IPS-NIHi7 (cell line): ENCODE results near the gene TEAD3.
"Not testable (repeated sequence)": the region's sequence is repeated elsewhere in the genome, so short reads cannot be mapped to it uniquely, and the experiment has no call there.

ENCODE experiments used
- DNase-seq: peaks from one replicate; pipeline ENCODE4 v3.0.0; 2012; ENCODE audit warnings: mixed read lengths; ENCODE audit errors: extremely low spot score

TEAD3 gene

DNA sequence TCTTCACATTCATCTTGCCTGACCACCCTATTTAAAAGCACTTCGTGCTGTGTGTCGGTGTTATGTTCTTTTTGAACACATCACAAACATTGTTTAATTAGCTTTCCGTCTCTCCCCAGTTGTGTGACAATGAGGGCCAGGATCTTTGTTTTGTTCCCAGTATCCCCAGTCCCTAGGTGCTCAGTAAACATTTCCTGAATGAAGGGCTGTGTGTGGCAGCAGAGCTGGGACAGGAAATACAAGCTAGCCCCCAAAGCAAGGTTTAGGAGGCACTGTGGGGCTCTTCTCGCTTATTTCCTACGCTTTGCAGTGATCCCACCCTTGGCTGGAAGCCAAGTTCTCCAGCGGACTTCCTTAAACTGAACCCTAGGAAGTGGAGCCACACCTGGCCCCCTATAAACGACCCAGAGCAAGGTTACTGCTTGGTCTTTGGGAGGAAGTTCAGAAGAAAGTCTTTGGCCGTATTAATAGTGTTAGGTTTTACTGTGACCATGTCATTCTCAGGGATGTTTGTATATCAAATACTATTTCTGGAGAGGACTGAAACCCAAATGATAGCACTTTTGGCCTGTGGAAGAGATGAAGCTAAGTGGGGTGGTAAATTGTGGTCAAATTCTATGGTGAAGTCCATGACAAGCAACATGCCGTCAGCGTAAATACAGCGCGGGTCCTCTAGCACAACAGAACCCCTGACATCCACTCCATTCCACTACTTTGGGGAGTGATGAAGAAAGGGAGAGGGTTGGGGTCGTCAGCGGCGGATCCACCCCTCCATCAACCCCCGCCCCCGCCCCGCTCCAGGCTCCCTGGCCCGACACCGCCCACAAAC is 45.3 kb downstream of the TEAD3 start:
- no peak for DNase-seq

DNA sequence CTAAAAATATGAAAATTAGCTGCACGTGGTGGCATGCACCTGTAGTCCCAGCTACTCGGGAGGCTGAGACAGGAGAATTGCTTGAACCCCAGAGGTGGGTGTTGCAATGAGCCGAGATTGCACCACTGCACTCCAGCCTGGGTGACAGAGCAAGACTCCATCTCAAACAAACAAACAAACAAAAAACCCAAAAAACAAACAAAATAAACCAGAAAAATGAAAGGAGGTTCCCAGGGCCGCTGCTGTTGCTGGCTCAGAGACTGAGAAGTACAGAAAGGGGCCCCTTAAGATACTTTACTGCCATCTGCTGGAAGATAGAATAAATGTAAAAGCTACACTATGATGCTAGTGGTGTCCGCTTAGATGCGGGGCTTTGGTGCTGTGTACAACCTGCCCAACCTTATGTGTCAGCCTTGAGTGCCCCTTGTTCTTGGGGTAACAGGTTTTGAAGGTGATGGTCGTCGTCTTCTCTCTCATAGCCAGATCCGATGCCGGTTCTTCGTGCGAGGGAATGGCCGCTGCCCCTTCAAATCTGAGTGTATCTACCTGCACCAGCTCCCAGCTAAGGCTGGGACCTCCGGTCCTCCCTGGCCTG is 47.5 kb downstream of the TEAD3 start:
- DNase-seq = peak; percentile 86

DNA sequence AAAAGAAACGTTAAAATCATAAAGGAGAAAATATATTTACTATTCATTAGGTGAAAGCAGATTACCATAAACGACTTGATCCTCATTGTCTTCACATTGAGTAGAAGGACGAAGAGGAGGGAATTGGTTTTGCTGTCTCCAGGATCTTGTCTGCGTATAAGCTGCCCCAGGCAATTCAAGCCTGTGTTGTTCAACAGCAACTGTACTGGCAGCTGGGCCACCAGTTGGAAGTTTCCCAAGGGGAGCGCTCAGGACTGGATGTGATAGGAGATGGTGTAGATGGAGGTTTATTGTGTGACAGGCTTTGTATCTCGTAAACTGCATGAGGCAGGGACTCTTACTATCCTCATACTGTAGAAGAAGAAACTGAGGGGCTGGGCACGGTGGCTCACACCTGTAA is 48.7 kb downstream of the TEAD3 start:
- DNase-seq = no peak

DNA sequence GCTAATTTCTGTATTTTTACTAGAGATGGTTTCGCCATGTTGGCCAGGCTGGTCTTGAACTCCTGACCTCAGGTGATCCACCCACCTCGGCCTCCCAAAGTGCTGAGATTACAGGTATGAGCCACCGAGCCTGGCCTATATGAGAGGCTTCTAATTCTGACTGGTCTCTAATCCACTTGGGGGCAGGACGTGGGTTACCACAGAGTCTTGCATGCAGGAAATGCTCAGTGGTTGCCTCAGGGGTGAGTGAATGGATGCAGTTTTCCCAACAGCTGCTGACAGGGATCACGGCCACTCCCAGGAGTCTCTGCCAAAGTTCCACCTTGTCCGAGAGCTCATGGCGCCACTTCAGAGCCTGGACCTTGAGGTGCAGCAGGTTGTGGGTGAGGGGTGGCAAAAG is 51.2 kb downstream of the TEAD3 start:
- DNase-seq = no peak

DNA sequence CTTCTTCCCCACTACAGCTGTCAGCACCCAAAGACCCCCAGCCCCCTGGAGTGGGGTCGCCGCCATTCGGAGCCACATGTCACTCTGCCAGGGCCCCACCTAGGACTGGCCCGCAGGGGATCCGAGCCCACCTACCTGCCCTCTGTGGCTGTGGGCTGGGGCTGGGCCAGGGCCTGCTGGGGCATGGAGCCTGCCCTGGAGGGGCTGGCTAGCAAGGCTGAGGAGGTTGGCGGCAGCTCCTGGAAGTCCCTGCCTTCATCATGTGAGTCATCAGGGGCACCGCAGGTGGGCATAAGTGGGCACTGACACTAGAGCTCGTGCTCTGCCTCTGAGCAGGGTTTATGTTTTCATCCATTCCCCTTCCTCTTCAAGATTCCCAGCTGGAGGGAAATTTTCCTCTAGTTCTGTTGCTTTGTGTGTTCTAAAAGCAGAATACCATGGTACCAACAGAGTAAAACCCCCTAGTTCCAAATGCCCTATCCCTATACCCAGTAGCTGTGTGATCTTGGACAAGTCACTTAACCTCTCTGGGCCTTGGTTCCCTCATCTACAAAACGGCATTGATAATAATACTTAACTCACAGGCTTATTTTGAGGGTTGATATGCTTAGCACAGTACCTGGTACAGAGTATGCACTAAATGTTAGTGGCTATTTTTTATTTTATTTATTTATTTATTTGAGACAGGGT is 53.4 kb downstream of the TEAD3 start:
- DNase-seq = no peak

DNA sequence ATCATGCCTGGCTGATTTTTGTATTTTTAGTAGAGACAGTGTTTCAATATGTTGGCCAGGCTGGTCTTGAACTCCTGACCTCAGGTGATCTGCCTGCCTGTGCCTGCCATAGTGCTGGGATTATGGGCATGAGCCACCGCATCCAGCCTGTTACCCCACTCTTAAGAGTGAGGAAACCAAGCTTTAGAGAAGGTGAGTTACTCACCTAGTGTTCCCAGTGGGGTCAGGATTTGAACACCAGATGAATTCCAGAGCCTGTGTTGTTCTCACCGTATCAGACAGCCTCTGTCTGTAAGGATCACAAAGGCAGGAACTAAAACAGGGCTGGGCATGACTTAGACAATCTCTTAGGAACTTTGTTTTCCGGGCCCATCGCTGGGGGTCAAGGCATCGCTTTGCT is 54.2 kb downstream of the TEAD3 start:
- no peak for DNase-seq

DNA sequence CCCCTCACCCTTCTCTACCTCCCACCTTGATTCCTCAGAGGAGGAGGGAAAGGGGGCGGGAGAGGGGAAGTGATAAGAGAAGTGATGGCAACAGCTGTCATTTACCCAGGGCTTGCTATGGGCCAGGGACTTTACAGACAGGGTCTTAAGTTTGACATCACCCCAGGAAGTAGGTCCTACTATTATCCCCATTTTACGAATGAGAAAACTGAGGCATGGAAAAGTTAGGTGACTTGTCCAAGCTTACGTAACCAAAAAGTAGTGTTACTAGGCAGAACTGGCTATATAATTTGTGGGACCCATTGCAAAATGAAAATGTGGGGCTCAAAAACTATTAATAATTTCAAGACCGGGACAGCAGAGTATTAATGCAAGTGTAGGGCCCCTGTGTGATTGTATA is 55.2 kb downstream of the TEAD3 start:
- no peak for DNase-seq

DNA sequence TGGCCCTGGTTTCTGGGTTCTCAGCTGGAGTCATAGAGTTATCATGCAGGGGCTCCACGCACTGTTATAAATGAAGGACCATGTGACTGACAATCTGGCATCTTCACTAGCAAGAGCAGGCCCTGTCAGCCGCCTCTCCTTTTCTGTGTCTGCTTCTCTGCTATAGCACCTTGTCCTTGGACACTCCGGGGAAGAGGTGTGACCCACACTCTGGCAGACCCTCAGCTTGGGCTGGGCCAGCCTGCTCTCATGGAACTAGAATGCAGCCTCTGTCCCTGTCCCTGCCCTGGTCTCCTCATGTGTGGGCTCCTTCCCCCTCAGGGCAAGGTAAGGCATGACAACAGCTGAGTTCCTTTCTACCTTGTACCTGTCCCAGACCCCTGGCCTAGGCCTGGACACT is 55.7 kb downstream of the TEAD3 start:
- DNase-seq = no peak

DNA sequence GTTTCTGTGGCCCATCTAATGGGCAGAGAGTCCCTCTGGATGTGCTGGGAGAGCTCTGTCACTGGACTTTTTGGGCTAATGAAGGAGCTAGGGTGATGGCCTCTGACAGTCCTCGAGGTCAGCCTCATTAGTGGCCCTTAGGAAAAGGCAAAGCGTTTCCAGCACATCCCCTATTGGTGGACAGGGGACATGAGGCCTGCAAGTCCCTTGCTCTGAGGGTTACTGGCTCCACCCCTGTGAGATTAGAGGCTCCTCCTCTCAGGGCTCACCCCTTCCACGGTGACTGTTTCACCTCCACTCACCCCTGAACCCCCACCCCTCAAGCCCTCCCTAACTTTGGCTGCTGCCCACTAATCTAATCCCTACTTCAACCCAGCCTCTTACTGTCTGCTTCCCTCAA is 57.6 kb downstream of the TEAD3 start:
- peak; percentile 57 for DNase-seq

DNA sequence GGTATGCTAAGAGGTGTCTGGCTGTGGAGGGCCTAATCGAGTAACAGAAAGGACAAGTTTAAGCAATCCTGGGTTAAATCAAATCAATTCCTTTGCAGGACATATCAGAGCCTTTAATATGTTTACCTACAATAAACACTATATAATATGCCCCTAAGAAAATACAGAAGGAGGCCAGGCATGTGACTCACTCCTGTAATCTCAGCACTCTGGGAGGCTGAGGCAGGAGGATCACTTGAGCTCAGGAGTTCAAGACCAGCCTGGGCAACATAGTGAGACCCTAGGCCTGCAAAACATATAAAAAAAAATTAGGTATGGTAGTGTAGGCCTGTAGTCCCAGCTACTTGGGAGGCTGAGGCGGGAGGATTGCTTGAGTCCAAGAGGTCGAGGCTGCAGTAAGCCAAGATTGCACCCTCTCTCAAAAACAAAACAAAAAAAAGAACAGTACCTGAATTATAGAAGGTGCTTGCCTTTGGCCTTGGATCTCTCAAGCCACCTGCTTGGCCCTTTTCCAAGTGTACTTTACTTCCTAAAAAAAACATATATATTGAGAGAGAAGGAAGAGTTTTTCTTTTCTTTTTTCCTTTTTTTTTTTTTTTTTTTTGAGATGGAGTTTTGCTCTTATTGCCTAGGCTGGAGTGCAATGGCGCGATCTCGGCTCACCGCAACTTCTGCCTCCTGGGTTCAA is 58.4 kb downstream of the TEAD3 start:
- DNase-seq = not testable (repeated sequence)

DNA sequence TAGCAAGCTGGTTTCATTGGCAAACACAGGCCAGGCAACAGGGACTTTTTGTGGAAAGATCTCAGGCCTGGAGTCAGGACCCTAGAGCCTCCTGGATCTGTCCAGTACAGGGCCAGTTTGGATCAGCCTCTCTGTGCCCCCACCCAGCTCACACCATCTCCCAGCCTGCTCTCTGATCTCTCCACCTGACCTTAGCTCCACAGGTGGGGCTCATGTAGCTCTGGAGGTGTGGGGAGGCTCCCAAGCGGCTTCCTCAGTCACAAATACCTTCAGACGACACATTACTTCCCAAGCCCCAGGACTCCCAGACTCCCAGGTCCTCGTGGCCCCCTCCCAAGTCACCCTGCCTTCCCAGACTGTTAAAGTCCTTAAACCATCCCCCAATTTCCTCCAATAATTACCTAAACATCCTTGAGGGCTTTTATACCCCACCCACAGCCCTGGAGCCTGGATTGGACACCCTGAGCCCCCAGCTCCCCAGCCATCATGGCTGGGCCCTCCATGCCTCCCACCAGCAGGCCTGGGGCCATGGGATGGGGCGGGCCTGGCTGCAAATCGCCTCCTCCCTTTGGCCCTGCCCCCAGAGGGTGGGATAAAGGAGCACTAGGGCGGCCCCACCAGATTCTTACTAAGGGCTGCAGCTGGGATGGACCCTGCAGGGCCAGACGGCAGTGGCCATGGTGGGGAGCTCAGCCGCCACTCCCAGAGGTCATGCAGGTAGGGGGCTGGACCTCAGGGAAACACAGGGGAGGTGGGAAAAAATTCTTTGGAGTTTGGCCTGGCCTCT is 60.6 kb downstream of the TEAD3 start:
- DNase-seq = no peak

DNA sequence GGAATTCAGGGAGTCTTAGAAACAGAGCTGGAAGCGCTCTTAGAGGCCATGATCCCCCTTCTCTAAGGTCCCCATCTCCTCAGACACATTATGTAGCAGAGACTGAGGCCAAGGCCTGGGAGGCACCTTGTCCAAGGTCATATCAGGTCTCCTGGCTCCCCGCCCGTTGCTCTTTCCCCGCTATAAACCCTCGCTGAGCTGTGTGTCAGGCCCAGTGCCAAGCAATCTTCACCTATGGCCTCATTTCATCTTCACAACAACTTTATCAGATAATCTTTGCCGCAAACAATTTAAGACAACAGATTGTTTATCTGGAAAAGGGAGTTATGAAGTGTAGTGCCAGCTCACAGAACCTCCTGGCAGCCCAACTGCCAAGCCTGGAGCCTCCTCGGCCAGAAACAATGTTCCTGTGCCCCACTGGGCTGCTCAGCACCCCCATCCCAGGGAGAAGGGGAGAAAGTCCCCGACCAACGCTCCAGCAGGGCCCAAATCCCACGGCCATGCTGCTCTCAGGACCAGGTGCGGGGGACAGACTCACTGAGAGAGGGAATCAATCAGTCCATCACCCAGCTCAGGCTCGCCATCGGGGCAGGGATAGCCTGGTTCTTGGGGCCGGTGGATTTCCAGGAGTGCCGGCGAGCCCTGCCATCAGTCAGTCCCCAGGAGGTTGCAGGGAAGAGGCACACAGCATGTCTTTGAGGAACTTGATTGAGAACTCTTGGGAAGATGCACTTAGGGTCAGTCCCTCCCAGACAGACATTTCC is 61.6 kb downstream of the TEAD3 start:
- DNase-seq = no peak

DNA sequence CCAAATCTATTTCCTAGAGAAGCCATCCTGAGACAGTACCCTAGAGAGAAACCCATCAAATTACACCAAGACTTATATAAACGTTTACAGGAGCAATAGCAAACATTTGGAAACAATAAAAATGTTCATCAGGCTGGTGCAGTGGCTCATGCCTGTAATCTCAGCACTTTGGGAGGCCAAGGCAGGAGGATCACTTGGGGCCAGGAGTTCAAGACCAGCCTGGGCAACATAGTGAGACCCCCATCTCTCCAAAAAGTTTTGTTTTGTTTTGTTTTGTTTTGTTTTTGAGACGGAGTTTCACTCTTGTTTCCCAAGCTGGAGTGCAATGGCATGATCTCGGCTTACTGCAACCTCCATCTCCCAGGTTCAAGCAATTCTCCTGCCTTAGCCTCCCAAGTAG is 64.2 kb downstream of the TEAD3 start:
- DNase-seq = not testable (repeated sequence)

DNA sequence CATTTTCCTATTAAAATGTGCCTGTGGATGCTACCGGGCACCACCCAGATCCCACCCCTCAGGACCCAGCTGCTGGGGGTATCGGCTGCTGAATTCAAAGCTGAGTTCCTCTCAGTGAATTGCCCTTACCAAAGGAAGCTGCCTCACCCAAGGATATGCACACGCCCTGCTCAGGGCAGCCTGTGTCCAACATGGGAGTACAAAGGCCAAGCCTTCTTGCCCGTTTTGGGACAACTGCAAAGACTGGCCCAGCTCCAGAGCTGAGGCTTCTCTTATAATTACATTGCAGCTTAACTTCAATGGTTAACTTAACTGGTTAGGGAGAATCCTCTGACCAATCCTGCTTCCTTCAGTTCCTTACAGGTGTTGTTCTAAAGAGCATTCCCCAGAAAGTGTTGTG is 64.6 kb downstream of the TEAD3 start:
- DNase-seq = no peak

DNA sequence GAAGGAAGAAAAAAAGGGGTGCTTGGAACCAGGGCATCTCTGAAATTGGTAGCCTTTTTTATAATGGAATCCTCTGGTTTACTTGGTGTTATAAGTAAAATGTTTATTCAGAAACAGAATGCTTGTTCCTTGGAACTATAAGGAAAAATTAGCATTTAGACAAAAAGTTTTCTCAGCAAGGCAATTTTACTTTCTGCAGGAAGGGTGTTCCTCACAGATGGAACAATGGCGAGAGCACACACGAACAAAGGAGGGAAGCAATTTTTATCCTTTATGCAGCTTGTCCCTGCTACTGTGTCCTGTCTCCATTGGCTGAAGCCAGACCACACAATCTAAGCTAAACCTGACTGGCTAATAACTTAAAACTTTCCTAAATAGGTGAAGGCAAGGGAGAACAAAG is 67.4 kb downstream of the TEAD3 start:
- DNase-seq = no peak

DNA sequence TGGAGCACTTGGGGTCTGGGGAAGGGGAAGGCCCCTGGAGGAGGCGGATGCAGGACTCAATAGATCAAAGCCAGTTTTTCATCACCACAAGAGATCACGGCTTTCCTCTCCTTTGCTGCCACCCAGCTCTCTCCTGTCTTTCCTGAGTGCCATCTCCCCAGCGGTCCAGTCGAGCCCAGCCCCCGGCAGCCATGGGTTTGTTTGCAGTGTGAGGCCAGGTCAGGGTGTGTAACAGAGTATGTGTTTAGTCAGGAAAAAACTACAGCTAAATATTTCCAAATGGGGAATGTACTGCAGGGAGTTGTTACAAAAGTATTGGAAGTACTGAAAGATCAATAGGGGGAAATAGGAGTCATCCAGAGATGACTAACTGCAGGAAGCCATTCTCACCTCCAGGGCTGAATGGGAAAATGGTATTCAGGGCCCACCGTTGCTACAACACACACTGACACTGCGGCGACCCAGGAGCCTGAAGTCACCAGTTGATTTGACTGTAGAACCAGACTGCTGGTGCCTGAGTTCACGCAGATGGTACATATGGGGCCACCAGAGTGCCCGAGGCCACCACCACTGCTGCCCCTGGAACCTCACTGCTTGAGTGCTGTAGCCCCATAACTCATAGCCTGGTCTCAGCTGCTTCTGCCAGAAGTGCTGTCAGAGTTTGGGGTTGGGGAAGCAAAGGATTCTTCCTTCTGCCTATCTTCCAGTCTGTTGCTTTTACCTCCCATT is 68.3 kb downstream of the TEAD3 start:
- DNase-seq = no peak

DNA sequence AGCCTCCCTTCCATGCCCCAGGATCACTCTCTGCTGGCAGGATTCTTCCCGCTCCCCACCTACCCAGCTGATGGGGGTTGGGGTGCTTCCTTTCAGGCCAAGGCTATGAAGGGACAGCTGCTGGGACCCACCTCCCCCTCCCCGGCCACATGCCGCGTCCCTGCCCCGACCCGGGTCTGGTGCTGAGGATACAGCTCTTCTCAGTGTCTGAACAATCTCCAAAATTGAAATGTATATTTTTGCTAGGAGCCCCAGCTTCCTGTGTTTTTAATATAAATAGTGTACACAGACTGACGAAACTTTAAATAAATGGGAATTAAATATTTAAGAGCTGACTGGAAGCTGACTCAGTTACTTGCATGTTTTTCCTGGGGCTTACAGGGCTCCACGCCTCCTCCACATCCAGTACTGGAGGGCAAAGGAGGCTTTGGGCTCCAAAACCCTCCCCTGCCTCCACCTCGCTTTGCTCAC is 69.0 kb downstream of the TEAD3 start:
- no peak for DNase-seq

DNA sequence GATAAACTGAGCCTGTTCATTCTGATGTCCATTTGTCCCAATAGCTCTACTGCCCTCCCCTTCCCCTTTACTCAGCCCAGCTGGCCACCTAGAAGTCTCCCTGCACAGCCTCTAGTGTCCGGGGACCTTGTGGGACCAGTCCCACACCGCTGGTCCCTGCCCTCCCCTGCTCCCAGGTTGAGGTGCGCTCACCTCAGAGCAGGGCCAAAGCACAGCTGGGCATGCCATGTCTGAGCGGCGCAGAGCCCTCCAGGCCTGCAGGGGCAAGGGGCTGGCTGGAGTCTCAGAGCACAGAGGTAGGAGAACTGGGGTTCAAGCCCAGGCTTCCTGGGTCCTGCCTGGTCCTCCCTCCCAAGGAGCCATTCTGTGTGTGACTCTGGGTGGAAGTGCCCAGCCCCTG is 69.4 kb downstream of the TEAD3 start:
- no peak for DNase-seq

DNA sequence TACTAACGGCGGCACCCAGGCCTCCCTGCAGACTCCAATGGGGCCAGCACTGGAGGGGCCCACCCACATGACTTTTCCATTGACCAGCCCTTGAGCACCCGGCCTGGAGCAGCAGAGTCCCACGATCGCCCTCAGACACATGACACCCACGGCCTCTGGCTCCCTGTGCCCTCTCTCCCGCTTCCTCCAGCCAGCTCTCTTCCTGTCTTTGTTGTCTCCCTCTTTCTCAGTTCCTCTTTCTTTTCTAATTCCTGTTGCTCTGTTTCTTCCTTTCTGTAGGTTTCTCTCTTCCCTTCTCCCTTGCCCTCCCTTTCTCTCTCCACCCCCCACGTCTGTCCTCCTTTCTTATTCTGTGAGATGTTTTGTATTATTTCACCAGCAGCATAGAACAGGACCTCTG is 70.8 kb downstream of the TEAD3 start:
- no peak for DNase-seq

DNA sequence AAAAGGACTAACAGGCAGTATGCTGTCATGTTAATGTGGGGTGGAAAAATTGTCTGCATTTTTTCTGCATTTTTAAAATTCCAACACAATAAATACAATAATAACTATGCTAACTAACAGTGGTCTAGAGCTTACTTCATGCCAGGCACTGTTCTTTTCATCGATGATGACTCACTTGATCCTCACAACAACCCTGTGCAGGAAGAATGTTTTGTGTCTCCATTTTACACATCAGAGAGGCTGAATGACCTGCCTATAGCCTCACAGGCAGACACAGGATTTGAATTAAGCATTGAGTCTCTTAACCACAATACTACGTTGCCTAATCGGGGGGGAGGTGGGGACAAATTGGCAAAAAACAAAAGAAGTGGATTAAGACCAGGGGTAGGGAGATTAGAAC is 71.6 kb downstream of the TEAD3 start:
- DNase-seq = no peak
